ENCODE results near the gene COL6A3. TPM values are rescaled to one million over a fixed set of nuclear protein-coding genes. Genes with fewer than 3 reads are reported as not detected.

The COL6A3 gene
- total and polyA plus RNA-seq, 4 experiments from 2014 or later = 0.56 to 2.1 (median 1.5) TPM; not detected in 1

DNA sequence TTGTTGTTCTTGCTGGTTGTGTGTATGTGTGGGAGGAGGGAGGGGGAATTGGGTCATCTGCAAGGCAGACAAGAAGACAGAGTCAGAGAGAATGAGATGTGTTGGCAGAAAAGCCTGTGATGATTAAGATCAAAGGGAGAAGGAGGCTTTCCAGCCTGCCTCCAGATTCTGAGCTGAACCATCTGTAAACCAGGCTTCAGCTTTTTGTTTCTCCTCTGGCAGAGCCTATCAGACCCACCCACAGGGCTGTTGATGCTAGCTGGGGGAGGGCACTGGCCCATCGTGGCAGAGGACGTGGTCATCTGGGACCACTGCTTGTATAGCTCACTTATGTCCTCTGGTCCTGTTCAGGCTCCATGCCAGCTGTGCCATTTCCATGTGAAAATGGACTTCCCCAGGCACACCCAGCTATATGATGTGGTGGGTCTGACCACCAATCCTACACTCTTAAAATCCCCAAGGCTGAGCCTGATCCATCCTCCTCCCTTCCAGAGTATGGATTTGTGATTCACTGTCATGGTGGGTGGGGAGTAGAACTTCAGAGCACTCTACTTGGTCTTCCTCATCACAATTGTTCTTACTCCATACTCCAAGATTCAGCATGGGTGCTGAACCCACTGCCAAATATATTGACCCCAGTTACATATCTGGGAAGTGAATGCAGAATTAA lies 27.8 kb upstream of the COL6A3 start:
- Mint-ChIP-seq H3K36me3 (no peaks in the 10 kb centered on the region), H3K4me1 (peaks cover 30 to 51% (median 42%) of the 10 kb centered on the region in 4 donors), H3K4me3 (peak overlapping the region in 7 of 8 donors; percentile 3 to 63 (median 28)), H3K9me3 (no peaks in the 10 kb centered on the region), H3K27ac (peak overlapping the region; percentile 31 to 87 (median 43)), H3K27me3 (no peaks in the 10 kb centered on the region)
- no peaks in the 10 kb centered on the region for H3K27me3 ChIP-seq (ENCODE audit: insufficient read depth, low read length)
- H3K9me3 ChIP-seq (ENCODE audit: control insufficient read depth in 1 of 2, low read length in 2 of 2) = no peaks in the 10 kb centered on the region
- ChIA-PET POLR2A (ENCODE audit: partially characterized antibody) (interaction anchor here (1.2 to 6.2 kb wide), 5 partner anchors 8 to 33 kb away, joined by 4 to 31 read pairs (median 7); no protein-coding TSS in a partner anchor), CTCF (ENCODE audit: partially characterized antibody) (interaction anchor here (1.0 to 4.1 kb wide), 10 partner anchors 8 to 71 kb away, joined by 3 to 54 read pairs (median 4); no protein-coding TSS in a partner anchor)
- H3K4me1 ChIP-seq (ENCODE audit: insufficient read depth, low read length) = peaks cover 45% of the 10 kb centered on the region
- intact Hi-C loops (cut with micrococcal nuclease) = loop anchor here (2.0 kb wide), 1 partner anchor 21 kb away; no protein-coding TSS in a partner anchor
- no peak overlapping the region for H3K27ac ChIP-seq (ENCODE audit: low read depth, low read length)
- no peaks in the 10 kb centered on the region for H3K36me3 ChIP-seq (ENCODE audit: insufficient read depth, low read length)
- no peak overlapping the region for H3K4me3 ChIP-seq (ENCODE audit: low read length in 2 of 2)
- DNase-seq = peak; percentile 38 to 59 (median 56)

GRCh38 chr2:237440819-237441281 lies 26.9 kb upstream of the COL6A3 start:
- H3K4me1 ChIP-seq (ENCODE audit: insufficient read depth, low read length) = peaks cover 53% of the 10 kb centered on the region
- no peak overlapping the region for H3K27ac ChIP-seq (ENCODE audit: low read depth, low read length)
- H3K9me3 Mint-ChIP-seq = no peaks in the 10 kb centered on the region
- peaks cover 34 to 60% (median 48%) of the 10 kb centered on the region in 4 donors for H3K4me1 Mint-ChIP-seq
- no peaks in the 10 kb centered on the region for H3K36me3 Mint-ChIP-seq
- no peak overlapping the region for H3K4me3 ChIP-seq (ENCODE audit: low read length in 2 of 2)
- H3K27me3 Mint-ChIP-seq = no peaks in the 10 kb centered on the region
- ChIA-PET POLR2A (ENCODE audit: partially characterized antibody) (interaction anchor here (1.9 to 6.2 kb wide), 3 partner anchors 7 to 20 kb away, joined by 6 to 31 read pairs (median 19); no protein-coding TSS in a partner anchor), CTCF (ENCODE audit: partially characterized antibody) (interaction anchor here (1.0 to 4.1 kb wide), 7 partner anchors 8 to 72 kb away, joined by 3 to 54 read pairs (median 6); no protein-coding TSS in a partner anchor)
- H3K36me3 ChIP-seq (ENCODE audit: insufficient read depth, low read length) = no peaks in the 10 kb centered on the region
- intact Hi-C loops (cut with micrococcal nuclease) = loop anchor here (2.0 kb wide), 1 partner anchor 20 kb away; no protein-coding TSS in a partner anchor
- H3K27ac Mint-ChIP-seq = peak overlapping the region; percentile 32 to 74 (median 58)
- no peak for DNase-seq
- peak overlapping the region in 3 of 8 donors; percentile 1 to 24 (median 5) for H3K4me3 Mint-ChIP-seq
- H3K27me3 ChIP-seq (ENCODE audit: insufficient read depth, low read length) = no peaks in the 10 kb centered on the region
- no peaks in the 10 kb centered on the region for H3K9me3 ChIP-seq (ENCODE audit: control insufficient read depth in 1 of 2, low read length in 2 of 2)

DNA sequence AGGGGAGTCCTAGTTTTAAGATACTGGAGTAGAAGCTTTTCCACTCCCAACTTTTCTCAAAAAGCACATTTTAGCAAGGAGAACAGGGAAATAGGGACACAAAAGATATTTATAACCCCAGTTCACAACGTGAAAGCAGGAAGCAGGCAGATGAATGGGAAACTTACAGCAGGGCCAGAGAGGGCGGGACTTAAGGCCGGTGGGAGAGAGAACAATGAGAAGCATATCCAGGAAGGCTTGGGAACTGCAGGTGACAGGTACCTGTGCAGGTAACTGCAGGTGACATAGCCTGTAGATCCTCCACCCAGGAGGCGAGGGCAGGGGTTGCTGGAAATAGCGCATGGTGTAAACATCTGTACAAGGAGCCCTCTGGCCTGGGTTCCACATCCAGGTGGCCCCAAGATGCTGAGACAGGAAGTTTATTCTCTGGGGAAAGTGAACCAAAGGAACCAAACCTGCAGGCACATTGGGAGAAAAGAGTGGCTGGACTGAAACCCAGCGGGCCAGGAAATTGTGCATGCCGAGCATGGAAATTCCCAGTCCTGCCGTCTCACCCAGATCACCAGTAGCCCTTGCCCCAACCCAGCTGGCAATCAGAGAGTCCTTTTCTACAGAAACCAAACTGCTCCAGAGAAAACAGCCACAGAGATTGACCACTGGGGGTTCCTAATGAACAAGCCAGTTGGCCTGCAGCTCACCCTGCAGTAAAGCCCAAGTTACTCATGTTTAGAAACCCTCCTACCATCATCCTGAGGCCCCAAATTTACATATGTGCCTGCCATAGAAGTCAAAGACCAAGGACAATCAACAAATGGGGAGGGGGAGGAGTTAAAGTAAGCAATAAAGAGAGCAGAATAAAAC lies 24.3 kb upstream of the COL6A3 start:
- no peaks in the 10 kb centered on the region for H3K9me3 ChIP-seq (ENCODE audit: control insufficient read depth in 1 of 2, low read length in 2 of 2)
- POLR2A ChIA-PET (ENCODE audit: partially characterized antibody) = no interaction called here
- Mint-ChIP-seq H3K36me3 (no peaks in the 10 kb centered on the region), H3K9me3 (no peaks in the 10 kb centered on the region), H3K4me3 (peak overlapping the region in 4 of 8 donors; percentile 27 to 47 (median 32)), H3K4me1 (peaks cover 52 to 82% (median 71%) of the 10 kb centered on the region in 4 donors), H3K27ac (peak overlapping the region; percentile 13 to 69 (median 37)), H3K27me3 (no peaks in the 10 kb centered on the region)
- CTCF ChIA-PET (ENCODE audit: partially characterized antibody) = interaction anchor here (0.9 to 2.9 kb wide), 2 partner anchors 10 to 17 kb away, joined by 5 to 22 read pairs; no protein-coding TSS in a partner anchor
- H3K27me3 ChIP-seq (ENCODE audit: insufficient read depth, low read length) = no peaks in the 10 kb centered on the region
- peaks cover 78% of the 10 kb centered on the region for H3K4me1 ChIP-seq (ENCODE audit: insufficient read depth, low read length)
- H3K36me3 ChIP-seq (ENCODE audit: insufficient read depth, low read length) = no peaks in the 10 kb centered on the region
- H3K4me3 ChIP-seq (ENCODE audit: low read length in 2 of 2) = no peak overlapping the region
- no peak overlapping the region for H3K27ac ChIP-seq (ENCODE audit: low read depth, low read length)
- DNase-seq = no peak
- intact Hi-C loops (cut with micrococcal nuclease) = loop anchor here (10.0 kb wide), 1 partner anchor 236 kb away; no protein-coding TSS in a partner anchor

GRCh38 chr2:237437566-237437965 lies 23.6 kb upstream of the COL6A3 start:
- peak overlapping the region in 1 of 8 donors; percentile 29 for H3K4me3 Mint-ChIP-seq
- CTCF ChIA-PET (ENCODE audit: partially characterized antibody) = interaction anchor here (0.9 to 2.9 kb wide), 2 partner anchors 9 to 16 kb away, joined by 5 to 22 read pairs; no protein-coding TSS in a partner anchor

GRCh38 chr2:237435844-237436587 lies 22.1 kb upstream of the COL6A3 start:
- H3K4me1 Mint-ChIP-seq = peaks cover 60 to 85% (median 74%) of the 10 kb centered on the region in 4 donors
- H3K27ac Mint-ChIP-seq = peak overlapping the region; percentile 12 to 91 (median 70)
- no peak for DNase-seq
- no peaks in the 10 kb centered on the region for H3K36me3 Mint-ChIP-seq
- no peak overlapping the region for H3K27ac ChIP-seq (ENCODE audit: low read depth, low read length)
- peaks cover 85% of the 10 kb centered on the region for H3K4me1 ChIP-seq (ENCODE audit: insufficient read depth, low read length)
- H3K9me3 ChIP-seq (ENCODE audit: control insufficient read depth in 1 of 2, low read length in 2 of 2) = no peaks in the 10 kb centered on the region
- ChIA-PET CTCF (ENCODE audit: partially characterized antibody) (interaction anchor here (0.8 to 5.3 kb wide), 6 partner anchors 10 to 39 kb away, joined by 3 to 93 read pairs (median 7); no protein-coding TSS in a partner anchor), POLR2A (ENCODE audit: partially characterized antibody) (interaction anchor here (2.1 to 7.1 kb wide), 4 partner anchors 9 to 40 kb away, joined by 9 to 59 read pairs (median 15); no protein-coding TSS in a partner anchor)
- no peaks in the 10 kb centered on the region for H3K27me3 Mint-ChIP-seq
- intact Hi-C loops (cut with micrococcal nuclease) = loop anchor here (10.0 kb wide), 1 partner anchor 239 kb away; no protein-coding TSS in a partner anchor
- H3K27me3 ChIP-seq (ENCODE audit: insufficient read depth, low read length) = no peaks in the 10 kb centered on the region
- H3K4me3 ChIP-seq (ENCODE audit: low read length in 2 of 2) = no peak overlapping the region
- no peaks in the 10 kb centered on the region for H3K36me3 ChIP-seq (ENCODE audit: insufficient read depth, low read length)
- H3K9me3 Mint-ChIP-seq = no peaks in the 10 kb centered on the region
- H3K4me3 Mint-ChIP-seq = peak overlapping the region in 6 of 8 donors; percentile 19 to 71 (median 54)

More at GRCh38 chr2:237437566-237437965, 23.6 kb upstream of the COL6A3 start:
- no peaks in the 10 kb centered on the region for H3K27me3 ChIP-seq (ENCODE audit: insufficient read depth, low read length)
- DNase-seq = no peak
- peak overlapping the region in 2 of 7 donors; percentile 25 to 69 for H3K27ac Mint-ChIP-seq
- no peaks in the 10 kb centered on the region for H3K36me3 ChIP-seq (ENCODE audit: insufficient read depth, low read length)
- no peaks in the 10 kb centered on the region for H3K9me3 ChIP-seq (ENCODE audit: control insufficient read depth in 1 of 2, low read length in 2 of 2)
- no peaks in the 10 kb centered on the region for H3K9me3 Mint-ChIP-seq
- no peaks in the 10 kb centered on the region for H3K27me3 Mint-ChIP-seq
- H3K4me1 Mint-ChIP-seq = peaks cover 58 to 86% (median 75%) of the 10 kb centered on the region in 4 donors
- no peak overlapping the region for H3K4me3 ChIP-seq (ENCODE audit: low read length in 2 of 2)
- intact Hi-C loops (cut with micrococcal nuclease) = loop anchor here (10.0 kb wide), 1 partner anchor 237 kb away; no protein-coding TSS in a partner anchor
- H3K4me1 ChIP-seq (ENCODE audit: insufficient read depth, low read length) = peaks cover 85% of the 10 kb centered on the region
- no peak overlapping the region for H3K27ac ChIP-seq (ENCODE audit: low read depth, low read length)
- POLR2A ChIA-PET (ENCODE audit: partially characterized antibody) = no interaction called here
- H3K36me3 Mint-ChIP-seq = no peaks in the 10 kb centered on the region

GRCh38 chr2:237434866-237435311 lies 20.9 kb upstream of the COL6A3 start:
- no peaks in the 10 kb centered on the region for H3K9me3 ChIP-seq (ENCODE audit: control insufficient read depth in 1 of 2, low read length in 2 of 2)
- Mint-ChIP-seq H3K27me3 (no peaks in the 10 kb centered on the region), H3K27ac (peak overlapping the region; percentile 73 to 94 (median 84)), H3K4me1 (peaks cover 58 to 84% (median 71%) of the 10 kb centered on the region in 4 donors), H3K36me3 (no peaks in the 10 kb centered on the region), H3K4me3 (peak overlapping the region; percentile 67 to 94 (median 80)), H3K9me3 (no peaks in the 10 kb centered on the region)
- ChIA-PET CTCF (ENCODE audit: partially characterized antibody) (interaction anchor here (0.8 to 5.3 kb wide), 6 partner anchors 8 to 41 kb away, joined by 3 to 93 read pairs (median 7); no protein-coding TSS in a partner anchor), POLR2A (ENCODE audit: partially characterized antibody) (interaction anchor here (1.2 to 7.1 kb wide), 7 partner anchors 8 to 41 kb away, joined by 4 to 59 read pairs (median 10); no protein-coding TSS in a partner anchor)
- peaks cover 85% of the 10 kb centered on the region for H3K4me1 ChIP-seq (ENCODE audit: insufficient read depth, low read length)
- H3K27me3 ChIP-seq (ENCODE audit: insufficient read depth, low read length) = no peaks in the 10 kb centered on the region
- DNase-seq = peak; percentile 60 to 80 (median 68)
- peak overlapping the region; percentile 27 to 51 for H3K4me3 ChIP-seq (ENCODE audit: low read length in 2 of 2)
- H3K36me3 ChIP-seq (ENCODE audit: insufficient read depth, low read length) = no peaks in the 10 kb centered on the region
- H3K27ac ChIP-seq (ENCODE audit: low read depth, low read length) = peak overlapping the region; percentile 52
- intact Hi-C loops (cut with micrococcal nuclease) = loop anchor here (10.0 kb wide), 1 partner anchor 240 kb away; no protein-coding TSS in a partner anchor
